WTC11 (cell line): Measurements from ENCODE around the gene RALA.

Source experiments
- AFF4 ChIP-seq: sonication (generic); formaldehyde crosslinking; IDR thresholded peaks from 2 replicates; pipeline ENCODE4 v1.8.1; 2023; ENCODE audit warnings: mild to moderate bottlenecking, missing genetic modification reagents, borderline replicate concordance
- CBFB ChIP-seq: sonication (generic); formaldehyde crosslinking; IDR thresholded peaks from 2 replicates; pipeline ENCODE4 v1.8.1; 2022; ENCODE audit warnings: mild to moderate bottlenecking, low read depth, missing genetic modification reagents
- CTCF ChIP-seq: fragments of 200-600 bp; IDR thresholded peaks from 2 replicates; pipeline ENCODE4 v1.8.0; 2022; ENCODE audit warnings: antibody characterized with exemption
- E2F1 ChIP-seq: sonication (generic); formaldehyde crosslinking; IDR thresholded peaks from 2 replicates; pipeline ENCODE4 v1.8.0; 2022; ENCODE audit warnings: mild to moderate bottlenecking, missing genetic modification reagents
- HMGXB4 ChIP-seq: sonication (generic); formaldehyde crosslinking; IDR thresholded peaks from 2 replicates; pipeline ENCODE4 v1.8.1; 2023; ENCODE audit warnings: mild to moderate bottlenecking, moderate library complexity, missing genetic modification reagents
- NFYB ChIP-seq: sonication (generic); formaldehyde crosslinking; conservative IDR thresholded peaks from 2 replicates; pipeline ENCODE4 v1.8.0; 2022; ENCODE audit warnings: low read depth, missing genetic modification reagents
- ZBTB21 ChIP-seq: sonication (generic); formaldehyde crosslinking; IDR thresholded peaks from 2 replicates; pipeline ENCODE4 v1.8.1; 2023; ENCODE audit warnings: mild to moderate bottlenecking, missing genetic modification reagents, borderline replicate concordance
- ZBTB43 ChIP-seq: sonication (generic); formaldehyde crosslinking; IDR thresholded peaks from 2 replicates; pipeline ENCODE4 v1.8.1; 2023; ENCODE audit warnings: mild to moderate bottlenecking, missing genetic modification reagents
- ZSCAN18 ChIP-seq: fragments of 250-450 bp; sonication (Bioruptor Pico); IDR thresholded peaks from 2 replicates; pipeline ENCODE4 v2.1.2; 2022; ENCODE audit warnings: mild to moderate bottlenecking, moderate library complexity

- no peak for TF ChIP-seq ZBTB43 (CRISPR knock-in tag)
- no peak for TF ChIP-seq CBFB (CRISPR knock-in tag)
- no peak for TF ChIP-seq CTCF
- no peak for TF ChIP-seq HMGXB4 (CRISPR knock-in tag)
- TF ChIP-seq ZBTB21 (CRISPR knock-in tag): no peak
- no peak for TF ChIP-seq E2F1 (CRISPR knock-in tag)
- no peak for TF ChIP-seq NFYB (CRISPR knock-in tag)
- TF ChIP-seq AFF4: no peak
- no peak for TF ChIP-seq ZSCAN18 (CRISPR knock-in tag)
Measured at GRCh38 chr7:39663263-39663662, 39.9 kb downstream of the RALA start.
